Neural cell (in vitro differentiated cells): ENCODE data around the gene IRF7.

ENCODE experiments used
- EP300 ChIP-seq: fragments of 450-650 bp; conservative IDR thresholded peaks from 2 replicates; pipeline ENCODE4 v1.6.1; 2014; ENCODE audit warnings: antibody characterized with exemption, mild to moderate bottlenecking, moderate library complexity; ENCODE audit not compliant: poor library complexity, severe bottlenecking
- EZH2 ChIP-seq: fragments of 200-600, 300-800 bp; shearing (Covaris generic), sonication (generic); IDR thresholded peaks from 2 replicates; pipeline ENCODE4 v1.6.1; 2014; ENCODE audit warnings: antibody characterized with exemption, low read length, borderline replicate concordance, mild to moderate bottlenecking; ENCODE audit not compliant: insufficient read depth, poor library complexity, severe bottlenecking
- POLR2AphosphoS5 ChIP-seq: IDR thresholded peaks from 2 replicates; pipeline ENCODE4 v1.6.1; 2012
- SMC3 ChIP-seq: fragments of 450-650 bp; conservative IDR thresholded peaks from 2 replicates; pipeline ENCODE4 v1.6.1; 2014; ENCODE audit warnings: antibody characterized with exemption, mild to moderate bottlenecking, moderate library complexity; ENCODE audit not compliant: poor library complexity
- TAF1 ChIP-seq: IDR thresholded peaks from 2 replicates; pipeline ENCODE4 v1.6.1; 2012; ENCODE audit warnings: low read depth
- TF ChIP-seq, protein P1 (sequence below): fragments of 450-650 bp; IDR thresholded peaks from 2 replicates; pipeline ENCODE4 v1.5.1; 2014; ENCODE audit warnings: antibody characterized with exemption, mild to moderate bottlenecking, moderate library complexity; ENCODE audit not compliant: poor library complexity, severe bottlenecking
- TF ChIP-seq, protein P2 (sequence below): IDR thresholded peaks from 2 replicates; pipeline ENCODE4 v1.6.1; 2012; ENCODE audit warnings: borderline replicate concordance

DNA sequence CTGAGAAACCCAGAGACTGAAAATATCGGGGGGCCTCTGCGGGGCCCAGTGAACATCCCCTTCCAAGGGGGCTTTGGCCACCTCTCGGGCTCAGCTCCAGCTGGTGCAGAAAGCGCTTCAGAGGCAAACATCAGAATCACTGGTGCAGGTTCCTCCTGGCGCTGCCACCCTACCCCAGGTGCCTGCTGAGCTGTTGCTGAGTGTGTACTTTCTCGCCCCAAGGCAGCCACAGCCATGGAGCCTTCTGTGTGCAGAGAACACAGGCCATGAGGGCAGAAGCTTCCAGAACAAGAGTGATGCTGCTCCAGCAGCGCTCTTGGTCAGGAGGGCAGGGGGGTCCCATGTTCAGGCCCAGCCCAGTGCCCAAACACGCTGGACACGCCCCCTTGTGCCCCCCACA is 27.6 kb upstream of the IRF7 start:
- TF ChIP-seq, protein P1, sequence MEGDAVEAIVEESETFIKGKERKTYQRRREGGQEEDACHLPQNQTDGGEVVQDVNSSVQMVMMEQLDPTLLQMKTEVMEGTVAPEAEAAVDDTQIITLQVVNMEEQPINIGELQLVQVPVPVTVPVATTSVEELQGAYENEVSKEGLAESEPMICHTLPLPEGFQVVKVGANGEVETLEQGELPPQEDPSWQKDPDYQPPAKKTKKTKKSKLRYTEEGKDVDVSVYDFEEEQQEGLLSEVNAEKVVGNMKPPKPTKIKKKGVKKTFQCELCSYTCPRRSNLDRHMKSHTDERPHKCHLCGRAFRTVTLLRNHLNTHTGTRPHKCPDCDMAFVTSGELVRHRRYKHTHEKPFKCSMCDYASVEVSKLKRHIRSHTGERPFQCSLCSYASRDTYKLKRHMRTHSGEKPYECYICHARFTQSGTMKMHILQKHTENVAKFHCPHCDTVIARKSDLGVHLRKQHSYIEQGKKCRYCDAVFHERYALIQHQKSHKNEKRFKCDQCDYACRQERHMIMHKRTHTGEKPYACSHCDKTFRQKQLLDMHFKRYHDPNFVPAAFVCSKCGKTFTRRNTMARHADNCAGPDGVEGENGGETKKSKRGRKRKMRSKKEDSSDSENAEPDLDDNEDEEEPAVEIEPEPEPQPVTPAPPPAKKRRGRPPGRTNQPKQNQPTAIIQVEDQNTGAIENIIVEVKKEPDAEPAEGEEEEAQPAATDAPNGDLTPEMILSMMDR, result no peak
- no peak for TF ChIP-seq POLR2AphosphoS5
- no peak for TF ChIP-seq EZH2
- no peak for TF ChIP-seq EP300
- no peak for TF ChIP-seq TAF1
- TF ChIP-seq, protein P2, sequence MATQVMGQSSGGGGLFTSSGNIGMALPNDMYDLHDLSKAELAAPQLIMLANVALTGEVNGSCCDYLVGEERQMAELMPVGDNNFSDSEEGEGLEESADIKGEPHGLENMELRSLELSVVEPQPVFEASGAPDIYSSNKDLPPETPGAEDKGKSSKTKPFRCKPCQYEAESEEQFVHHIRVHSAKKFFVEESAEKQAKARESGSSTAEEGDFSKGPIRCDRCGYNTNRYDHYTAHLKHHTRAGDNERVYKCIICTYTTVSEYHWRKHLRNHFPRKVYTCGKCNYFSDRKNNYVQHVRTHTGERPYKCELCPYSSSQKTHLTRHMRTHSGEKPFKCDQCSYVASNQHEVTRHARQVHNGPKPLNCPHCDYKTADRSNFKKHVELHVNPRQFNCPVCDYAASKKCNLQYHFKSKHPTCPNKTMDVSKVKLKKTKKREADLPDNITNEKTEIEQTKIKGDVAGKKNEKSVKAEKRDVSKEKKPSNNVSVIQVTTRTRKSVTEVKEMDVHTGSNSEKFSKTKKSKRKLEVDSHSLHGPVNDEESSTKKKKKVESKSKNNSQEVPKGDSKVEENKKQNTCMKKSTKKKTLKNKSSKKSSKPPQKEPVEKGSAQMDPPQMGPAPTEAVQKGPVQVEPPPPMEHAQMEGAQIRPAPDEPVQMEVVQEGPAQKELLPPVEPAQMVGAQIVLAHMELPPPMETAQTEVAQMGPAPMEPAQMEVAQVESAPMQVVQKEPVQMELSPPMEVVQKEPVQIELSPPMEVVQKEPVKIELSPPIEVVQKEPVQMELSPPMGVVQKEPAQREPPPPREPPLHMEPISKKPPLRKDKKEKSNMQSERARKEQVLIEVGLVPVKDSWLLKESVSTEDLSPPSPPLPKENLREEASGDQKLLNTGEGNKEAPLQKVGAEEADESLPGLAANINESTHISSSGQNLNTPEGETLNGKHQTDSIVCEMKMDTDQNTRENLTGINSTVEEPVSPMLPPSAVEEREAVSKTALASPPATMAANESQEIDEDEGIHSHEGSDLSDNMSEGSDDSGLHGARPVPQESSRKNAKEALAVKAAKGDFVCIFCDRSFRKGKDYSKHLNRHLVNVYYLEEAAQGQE, result no peak
- TF ChIP-seq SMC3, result no peak
